Mesendoderm (in vitro differentiated cells): ENCODE results near the gene TSPAN11.

Source experiments
- DNase-seq: peaks from one replicate; pipeline ENCODE4 v3.0.0; 2013
- H2AK5ac ChIP-seq: 2 replicates; pipeline ENCODE4 v1.6.1; 2013; ENCODE audit warnings: low read length, inconsistent platforms
- H2BK120ac ChIP-seq: 2 replicates; pipeline ENCODE4 v1.6.1; 2013; ENCODE audit warnings: low read depth, mild to moderate bottlenecking, low read length, moderate library complexity, mixed read lengths
- H2BK15ac ChIP-seq: replicated peaks from 2 replicates; pipeline ENCODE4 v1.6.1; 2013; ENCODE audit warnings: low read depth, mild to moderate bottlenecking, moderate library complexity
- H2BK5ac ChIP-seq: 2 replicates; pipeline ENCODE4 v1.6.1; 2013; ENCODE audit warnings: low read length, inconsistent platforms
- H3K18ac ChIP-seq: 2 replicates; pipeline ENCODE4 v1.6.1; 2013; ENCODE audit warnings: mild to moderate bottlenecking, low read length, mixed read lengths
- H3K23ac ChIP-seq: one replicate; pipeline ENCODE4 v1.6.1; 2013; ENCODE audit warnings: low read length
- H3K27ac ChIP-seq: 2 replicates; pipeline ENCODE4 v1.5.1; 2013; ENCODE audit warnings: low read depth, mild to moderate bottlenecking, inconsistent platforms, low read length, moderate library complexity
- H3K27me3 ChIP-seq: 2 replicates; pipeline ENCODE4 v1.6.1; 2013; ENCODE audit warnings: low read length, control low read depth, mild to moderate bottlenecking, inconsistent platforms; ENCODE audit not compliant: insufficient read depth, poor library complexity
- H3K36me3 ChIP-seq: 2 replicates; pipeline ENCODE4 v1.6.1; 2013; ENCODE audit warnings: low read length, inconsistent platforms; ENCODE audit not compliant: control insufficient read depth, insufficient read depth
- H3K4ac ChIP-seq: one replicate; pipeline ENCODE4 v1.6.1; 2013; ENCODE audit warnings: low read depth, mild to moderate bottlenecking, low read length, moderate library complexity
- H3K4me1 ChIP-seq: 2 replicates; pipeline ENCODE4 v1.6.1; 2013; ENCODE audit warnings: low read depth, low read length, inconsistent platforms; ENCODE audit not compliant: control insufficient read depth
- H3K4me2 ChIP-seq: 2 replicates; pipeline ENCODE4 v1.6.1; 2013; ENCODE audit warnings: low read length
- H3K4me3 ChIP-seq: 2 replicates; pipeline ENCODE4 v1.5.1; 2013; ENCODE audit warnings: mild to moderate bottlenecking, low read length
- H3K56ac ChIP-seq: one replicate; pipeline ENCODE4 v1.6.1; 2013; ENCODE audit warnings: low read length
- H3K79me1 ChIP-seq: 2 replicates; pipeline ENCODE4 v1.6.1; 2013; ENCODE audit warnings: low read length, inconsistent platforms
- H3K79me2 ChIP-seq: 2 replicates; pipeline ENCODE4 v1.6.1; 2013; ENCODE audit warnings: mild to moderate bottlenecking, low read length; ENCODE audit not compliant: control insufficient read depth, insufficient read depth
- H3K9ac ChIP-seq: 2 replicates; pipeline ENCODE4 v1.6.1; 2013; ENCODE audit warnings: low read length, inconsistent platforms
- H4K5ac ChIP-seq: one replicate; pipeline ENCODE4 v1.6.1; 2013; ENCODE audit warnings: low read length
- H4K8ac ChIP-seq: one replicate; pipeline ENCODE4 v1.6.1; 2013; ENCODE audit warnings: low read depth, mild to moderate bottlenecking, control low read depth, low read length, moderate library complexity
- WGBS: extraction: QIAGEN DNeasy Blood & Tissue Kit; methylation state at CpG from one replicate; pipeline ENCODE4 v1.1.7; 2013; ENCODE audit warnings: low lambda C conversion rate, missing lambda C conversion rate; ENCODE audit not compliant: insufficient coverage; ENCODE audit errors: extremely low coverage; 5-methylcytosine and 5-hydroxymethylcytosine counted together

TSPAN11 gene

GRCh38 chr12:31001581-31002360 lies 75.2 kb downstream of the TSPAN11 start:
- H3K4me3 ChIP-seq = no peak overlapping the region
- DNase-seq = no peak
- no peak overlapping the region for H4K5ac ChIP-seq
- WGBS = no CpG with 5 or more reads among the region's 9 CpGs
- no peak overlapping the region for H3K9ac ChIP-seq
- H3K4ac ChIP-seq = no peak overlapping the region
- no peak overlapping the region for H3K4me2 ChIP-seq
- H3K27me3 ChIP-seq = no peaks in the 10 kb centered on the region
- H3K79me1 ChIP-seq = no peaks in the 10 kb centered on the region
- no peaks in the 10 kb centered on the region for H3K79me2 ChIP-seq
- H3K4me1 ChIP-seq = no peaks in the 10 kb centered on the region
- H4K8ac ChIP-seq = no peak overlapping the region
- H2BK5ac ChIP-seq = no peak overlapping the region
- H3K36me3 ChIP-seq = no peaks in the 10 kb centered on the region
- H3K18ac ChIP-seq = no peak overlapping the region
- no peak overlapping the region for H2BK15ac ChIP-seq
- no peak overlapping the region for H3K27ac ChIP-seq
- H2BK120ac ChIP-seq = no peak overlapping the region
- H3K56ac ChIP-seq = no peak overlapping the region
- no peak overlapping the region for H2AK5ac ChIP-seq
- no peak overlapping the region for H3K23ac ChIP-seq

- Histone ChIP-seq H3K36me3 (no peaks in the 10 kb centered on the region), H3K56ac (no peak overlapping the region)
Measured at GRCh38 chr12:31002361-31002725, 75.8 kb downstream of the TSPAN11 start.

GRCh38 chr12:31002999-31003398 lies 76.5 kb downstream of the TSPAN11 start:
- H2BK15ac ChIP-seq = no peak overlapping the region
- no peak overlapping the region for H3K4ac ChIP-seq
- H2AK5ac ChIP-seq = no peak overlapping the region
- H3K4me3 ChIP-seq = no peak overlapping the region
- no peak overlapping the region for H2BK120ac ChIP-seq
- H2BK5ac ChIP-seq = no peak overlapping the region
- H3K4me1 ChIP-seq = no peaks in the 10 kb centered on the region
- no peak overlapping the region for H3K23ac ChIP-seq
- H3K27me3 ChIP-seq = no peaks in the 10 kb centered on the region
- no peak overlapping the region for H3K18ac ChIP-seq
- no peak overlapping the region for H3K56ac ChIP-seq
- no peak overlapping the region for H3K27ac ChIP-seq
- H3K4me2 ChIP-seq = no peak overlapping the region
- no peaks in the 10 kb centered on the region for H3K79me1 ChIP-seq
- H4K8ac ChIP-seq = no peak overlapping the region
- no peaks in the 10 kb centered on the region for H3K79me2 ChIP-seq
- no CpG with 5 or more reads among the region's 1 CpG for WGBS
- peak; percentile 42 for DNase-seq
- no peak overlapping the region for H3K9ac ChIP-seq
- H4K5ac ChIP-seq = no peak overlapping the region
- H3K36me3 ChIP-seq = no peaks in the 10 kb centered on the region

More at GRCh38 chr12:31002361-31002725, 75.8 kb downstream of the TSPAN11 start:
- no peaks in the 10 kb centered on the region for H3K79me2 ChIP-seq
- no peak overlapping the region for H2BK120ac ChIP-seq
- H4K5ac ChIP-seq = no peak overlapping the region
- H3K4me1 ChIP-seq = no peaks in the 10 kb centered on the region
- no peak overlapping the region for H2AK5ac ChIP-seq
- no peak overlapping the region for H2BK15ac ChIP-seq
- H3K4me2 ChIP-seq = no peak overlapping the region
- H3K27me3 ChIP-seq = no peaks in the 10 kb centered on the region
- no CpG with 5 or more reads among the region's 5 CpGs for WGBS
- H3K4ac ChIP-seq = no peak overlapping the region
- H3K23ac ChIP-seq = no peak overlapping the region
- H3K4me3 ChIP-seq = no peak overlapping the region
- no peaks in the 10 kb centered on the region for H3K79me1 ChIP-seq
- H3K27ac ChIP-seq = no peak overlapping the region
- no peak overlapping the region for H2BK5ac ChIP-seq
- no peak overlapping the region for H3K18ac ChIP-seq
- DNase-seq = no peak
- no peak overlapping the region for H3K9ac ChIP-seq
- no peak overlapping the region for H4K8ac ChIP-seq

GRCh38 chr12:31003861-31004640 lies 77.5 kb downstream of the TSPAN11 start:
- no peaks in the 10 kb centered on the region for H3K36me3 ChIP-seq
- H2BK120ac ChIP-seq = no peak overlapping the region
- H3K18ac ChIP-seq = no peak overlapping the region
- no peak overlapping the region for H2BK5ac ChIP-seq
- no peak overlapping the region for H4K8ac ChIP-seq
- WGBS = no CpG with 5 or more reads among the region's 7 CpGs
- H4K5ac ChIP-seq = no peak overlapping the region
- no peak overlapping the region for H3K4me2 ChIP-seq
- H3K4me3 ChIP-seq = no peak overlapping the region
- H3K27ac ChIP-seq = no peak overlapping the region
- H3K9ac ChIP-seq = no peak overlapping the region
- no peak overlapping the region for H3K4ac ChIP-seq
- H2BK15ac ChIP-seq = no peak overlapping the region
- no peaks in the 10 kb centered on the region for H3K79me1 ChIP-seq
- no peak overlapping the region for H3K23ac ChIP-seq
- no peak overlapping the region for H2AK5ac ChIP-seq
- DNase-seq = no peak
- no peaks in the 10 kb centered on the region for H3K27me3 ChIP-seq
- H3K56ac ChIP-seq = no peak overlapping the region
- no peaks in the 10 kb centered on the region for H3K79me2 ChIP-seq
- no peaks in the 10 kb centered on the region for H3K4me1 ChIP-seq

- Histone ChIP-seq H3K9ac (no peak overlapping the region), H4K5ac (no peak overlapping the region), H3K4me2 (no peak overlapping the region), H3K18ac (no peak overlapping the region), H3K4ac (no peak overlapping the region), H3K4me3 (no peak overlapping the region), H3K79me2 (no peaks in the 10 kb centered on the region), H2BK5ac (no peak overlapping the region), H3K56ac (no peak overlapping the region), H3K23ac (no peak overlapping the region), H2AK5ac (no peak overlapping the region), H3K27ac (no peak overlapping the region), H3K36me3 (no peaks in the 10 kb centered on the region), H2BK15ac (no peak overlapping the region), H3K27me3 (no peaks in the 10 kb centered on the region), H4K8ac (no peak overlapping the region), H2BK120ac (no peak overlapping the region), H3K4me1 (no peaks in the 10 kb centered on the region), H3K79me1 (no peaks in the 10 kb centered on the region)
- no CpG with 5 or more reads among the region's 5 CpGs for WGBS
- no peak for DNase-seq
Measured at GRCh38 chr12:31004666-31005065, 78.1 kb downstream of the TSPAN11 start.
